ENCODE measurements around the gene MIEF2. TPM values are rescaled to one million over a fixed set of nuclear protein-coding genes. Genes with fewer than 3 reads are reported as not detected.
A peak's percentile ranks its signal among the peaks of the same experiment; 100 is the strongest.

The MIEF2 gene
- total RNA-seq, 1 donor from 2014 or later, result 18.4 TPM

- peaks cover 63% of the 10 kb centered on the region for H3K4me1 ChIP-seq
- intact Hi-C loops (cut with DNase I), result no loop called here
- H3K27ac ChIP-seq, result peak overlapping the region; percentile 82
- no peak for TF ChIP-seq POLR2A (IDR thresholded peaks at IDR 0.05)
- TF ChIP-seq POLR2AphosphoS5 (IDR thresholded peaks at IDR 0.05; ENCODE audit: insufficient read depth in 1 of 2, low read depth in 1 of 2), result no peak
- TF ChIP-seq CTCF (IDR thresholded peaks at IDR 0.05), result no peak
- peaks cover 3 to 42% of the 10 kb centered on the region in 2 donors for H3K36me3 ChIP-seq
- peak overlapping the region; percentile 82 to 90 for H3K4me3 ChIP-seq
- no peaks in the 10 kb centered on the region for H3K27me3 ChIP-seq
- DNase-seq (ENCODE audit: extremely low spot score in 2 of 2), result no peak
- no peaks in the 10 kb centered on the region for H3K9me3 ChIP-seq
Measured at GRCh38 chr17:18259621-18260331, 686 bp upstream of the MIEF2 start.

- H3K27me3 ChIP-seq, result no peaks in the 10 kb centered on the region
- no peak for DNase-seq (ENCODE audit: extremely low spot score in 2 of 2)
- intact Hi-C loops (cut with DNase I), result no loop called here
- H3K9me3 ChIP-seq, result no peaks in the 10 kb centered on the region
- TF ChIP-seq POLR2A (IDR thresholded peaks at IDR 0.05), result no peak
- no peak for TF ChIP-seq POLR2AphosphoS5 (IDR thresholded peaks at IDR 0.05; ENCODE audit: insufficient read depth in 1 of 2, low read depth in 1 of 2)
- no peak for TF ChIP-seq CTCF (IDR thresholded peaks at IDR 0.05)
- H3K27ac ChIP-seq, result peak overlapping the region; percentile 82
- H3K36me3 ChIP-seq, result peaks cover 3 to 44% of the 10 kb centered on the region in 2 donors
- peaks cover 55% of the 10 kb centered on the region for H3K4me1 ChIP-seq
- peak overlapping the region; percentile 82 to 90 for H3K4me3 ChIP-seq
Measured at GRCh38 chr17:18261146-18261515, 669 bp downstream of the MIEF2 start.

- DNase-seq (ENCODE audit: extremely low spot score in 2 of 2), result no peak
Measured at GRCh38 chr17:18261659-18262058, 1.2 kb downstream of the MIEF2 start.

GRCh38 chr17:18262111-18262510 is 1.6 kb downstream of the MIEF2 start:
- Histone ChIP-seq H3K27ac (no peak overlapping the region), H3K9me3 (no peaks in the 10 kb centered on the region), H3K4me3 (peak overlapping the region in 1 of 2 donors; percentile 90), H3K27me3 (no peaks in the 10 kb centered on the region), H3K4me1 (peaks cover 45% of the 10 kb centered on the region), H3K36me3 (peaks cover 3 to 35% of the 10 kb centered on the region in 2 donors)
- TF ChIP-seq CTCF (IDR thresholded peaks at IDR 0.05) (no peak), POLR2A (IDR thresholded peaks at IDR 0.05) (no peak), POLR2AphosphoS5 (IDR thresholded peaks at IDR 0.05; ENCODE audit: insufficient read depth in 1 of 2, low read depth in 1 of 2) (no peak)
- intact Hi-C loops (cut with DNase I), result no loop called here
- no peak for DNase-seq (ENCODE audit: extremely low spot score in 2 of 2)

More at GRCh38 chr17:18261659-18262058, 1.2 kb downstream of the MIEF2 start:
- Histone ChIP-seq H3K36me3 (peaks cover 3 to 39% of the 10 kb centered on the region in 2 donors), H3K27me3 (no peaks in the 10 kb centered on the region), H3K9me3 (no peaks in the 10 kb centered on the region), H3K4me3 (peak overlapping the region; percentile 82 to 90), H3K4me1 (peaks cover 50% of the 10 kb centered on the region), H3K27ac (peak overlapping the region; percentile 82)
- TF ChIP-seq POLR2AphosphoS5 (IDR thresholded peaks at IDR 0.05; ENCODE audit: insufficient read depth in 1 of 2, low read depth in 1 of 2) (no peak), CTCF (IDR thresholded peaks at IDR 0.05) (no peak), POLR2A (IDR thresholded peaks at IDR 0.05) (no peak)
- intact Hi-C loops (cut with DNase I), result no loop called here

GRCh38 chr17:18262641-18263040 is 2.2 kb downstream of the MIEF2 start:
- Histone ChIP-seq H3K27me3 (no peaks in the 10 kb centered on the region), H3K27ac (no peak overlapping the region), H3K36me3 (peaks cover 3 to 35% of the 10 kb centered on the region in 2 donors), H3K9me3 (no peaks in the 10 kb centered on the region), H3K4me1 (peaks cover 40% of the 10 kb centered on the region), H3K4me3 (no peak overlapping the region)
- TF ChIP-seq CTCF (IDR thresholded peaks at IDR 0.05) (no peak), POLR2A (IDR thresholded peaks at IDR 0.05) (no peak), POLR2AphosphoS5 (IDR thresholded peaks at IDR 0.05; ENCODE audit: insufficient read depth in 1 of 2, low read depth in 1 of 2) (no peak)
- DNase-seq (ENCODE audit: extremely low spot score in 2 of 2), result no peak
- intact Hi-C loops (cut with DNase I), result no loop called here
